K562 (cell line): ENCODE measurements around the gene DKK3. TPM values are rescaled to one million over a fixed set of nuclear protein-coding genes. Genes with fewer than 3 reads are reported as not detected.
A peak's percentile ranks its signal among the peaks of the same experiment; 100 is the strongest.

Source experiments
- ATAC-seq: fragments of 200-7000 bp; cut with Tn5 transposase; 3 replicates; pipeline ENCODE4 v1.9.1; 2020; ENCODE audit warnings: moderate library complexity
- BruUV-seq: library from RNA; stranded (reverse); fragments of 400-500 nt; replicated peaks from 2 replicates; lab custom pipeline; 2021; lab: Mats Ljungman, UMichigan
- CTCF ChIA-PET: fragments of 300-600 bp; formaldehyde crosslinking; extraction: SDS; loops from one replicate; lab custom pipeline; 2021; ENCODE audit warnings: low intra/inter-chr PET ratio; lab: Yijun Ruan, JAX
- POLR2A ChIA-PET: fragments of 300-600, 350-650 bp; sonication (Branson Sonifier 250); formaldehyde crosslinking; extraction: SDS; loops from one replicate; lab custom pipeline; 2021; ENCODE audit warnings: antibody characterized with exemption, inconsistent platforms; lab: Yijun Ruan, JAX
- DNase-seq, 4 experiments: peaks; one replicate each; pipeline versions ENCODE4 v3.0.0 to v3.0.0-alpha.2; 2011 to 2018; ENCODE audit warnings: low spot score in 3 of 4, mixed read lengths in 3 of 4; ENCODE audit errors: extremely low read depth in 1 of 4
- FAIRE-seq: peaks from 2 replicates; lab custom pipeline; 2011; peaks lifted over from hg19 to GRCh38; lab: Jason Lieb, UNC
- H2AFZ ChIP-seq: 2 replicates; pipeline ENCODE4 v1.6.0; 2011; ENCODE audit warnings: low read depth, low read length, control low read depth, inconsistent platforms
- H3K27ac ChIP-seq: fragments of 200-600 bp; 3 replicates; pipeline ENCODE4 v1.8.0; 2011; ENCODE audit warnings: low read depth, mild to moderate bottlenecking, control low read depth, inconsistent platforms, low read length, moderate library complexity, mixed read lengths; ENCODE audit errors: extremely low read depth
- H3K27me3 ChIP-seq, 2 experiments: fragments of 300-600 bp in 1 of 2; 2 replicates in 1 of 2; 3 replicates in 1 of 2; pipeline versions ENCODE4 v1.6.0 to v1.8.0; 2011; ENCODE audit warnings: inconsistent platforms in 2 of 2, low read length in 2 of 2, mild to moderate bottlenecking in 1 of 2, mixed read lengths in 1 of 2, moderate library complexity in 1 of 2; ENCODE audit not compliant: control insufficient read depth in 2 of 2, insufficient read depth in 2 of 2
- H3K36me3 ChIP-seq: fragments of 300-600 bp; 3 replicates; pipeline ENCODE4 v1.8.0; 2011; ENCODE audit warnings: mild to moderate bottlenecking, low read length, inconsistent platforms; ENCODE audit not compliant: control insufficient read depth, insufficient read depth
- H3K4me1 ChIP-seq, 2 experiments: fragments of 200-600 bp in 1 of 2; replicated peaks in 1 of 2; 2 replicates in 1 of 2; 3 replicates in 1 of 2; pipeline versions ENCODE4 v1.5.1 to v1.8.0; 2011; ENCODE audit warnings: inconsistent platforms in 2 of 2, low read length in 2 of 2, mild to moderate bottlenecking in 1 of 2, mixed read lengths in 1 of 2, moderate library complexity in 1 of 2; ENCODE audit not compliant: control insufficient read depth in 2 of 2, insufficient read depth in 2 of 2
- H3K4me2 ChIP-seq: 2 replicates; pipeline ENCODE4 v1.6.1; 2011; ENCODE audit warnings: low read length, control low read depth, inconsistent platforms, mixed read lengths; ENCODE audit not compliant: insufficient read depth
- H3K4me3 ChIP-seq: fragments of 200-600 bp; sonication (generic), shearing (Covaris generic); 2 replicates; pipeline ENCODE4 v1.5.1; 2016; ENCODE audit warnings: control low read depth, inconsistent platforms
- H3K79me2 ChIP-seq: fragments of 200-600 bp; 3 replicates; pipeline ENCODE4 v1.8.0; 2011; ENCODE audit warnings: low read length, inconsistent platforms; ENCODE audit not compliant: control insufficient read depth, insufficient read depth
- H3K9ac ChIP-seq, 2 experiments: 2 replicates each; pipeline versions ENCODE4 v1.6.0 to v1.6.1; 2011; ENCODE audit warnings: low read depth in 2 of 2, low read length in 2 of 2, control low read depth in 1 of 2, inconsistent platforms in 1 of 2, mild to moderate bottlenecking in 1 of 2, mixed read lengths in 1 of 2; ENCODE audit not compliant: insufficient read depth in 1 of 2
- H3K9me1 ChIP-seq: one replicate; pipeline ENCODE4 v1.6.0; 2011; ENCODE audit warnings: inconsistent platforms, mild to moderate bottlenecking, low read length, moderate library complexity; ENCODE audit not compliant: control insufficient read depth, insufficient read depth
- H3K9me3 ChIP-seq: replicated peaks from 2 replicates; pipeline ENCODE4 v1.5.1; 2011; ENCODE audit warnings: low read depth, low read length, inconsistent platforms; ENCODE audit not compliant: control insufficient read depth, insufficient read depth
- H4K20me1 ChIP-seq: replicated peaks from 2 replicates; pipeline ENCODE4 v1.6.1; 2011; ENCODE audit warnings: low read length, inconsistent platforms, mixed read lengths; ENCODE audit not compliant: control insufficient read depth, insufficient read depth
- CBX3 ChIP-seq, 2 experiments: IDR thresholded peaks; 1 replicate in 1 of 2; 2 replicates in 1 of 2; pipeline ENCODE4 v1.6.1; 2012; ENCODE audit warnings: inconsistent platforms in 2 of 2, low read length in 2 of 2, borderline replicate concordance in 1 of 2, control low read depth in 1 of 2
- HSF4 ChIP-seq: fragments of 250-450 bp; sonication (Bioruptor Pico); IDR thresholded peaks from 2 replicates; pipeline ENCODE4 v2.1.2; 2022; ENCODE audit warnings: mild to moderate bottlenecking, moderate library complexity, borderline replicate concordance
- JUN ChIP-seq, 2 experiments: sonication (generic) in 1 of 2; formaldehyde crosslinking in 1 of 2; IDR thresholded peaks; 2 replicates each; pipeline versions ENCODE4 v1.6.1 to v1.8.0; 2012 to 2022; ENCODE audit warnings: borderline replicate concordance in 2 of 2, mild to moderate bottlenecking in 2 of 2, improper control_type of control experiment in 1 of 2, low read depth in 1 of 2, low read length in 1 of 2, missing genetic modification reagents in 1 of 2
- SLC30A9 ChIP-seq: fragments of 250-450 bp; sonication (Bioruptor Pico); IDR thresholded peaks from 2 replicates; pipeline ENCODE4 v1.8.0; 2022; ENCODE audit warnings: mild to moderate bottlenecking, moderate library complexity
- YY1 ChIP-seq, 3 experiments: IDR thresholded peaks; 2 replicates each; pipeline ENCODE4 v1.6.1; 2011; ENCODE audit warnings: low read length in 2 of 3, mild to moderate bottlenecking in 2 of 3, moderate library complexity in 2 of 3, borderline replicate concordance in 1 of 3, control low read depth in 1 of 3, low read depth in 1 of 3; ENCODE audit not compliant: insufficient read depth in 3 of 3, insufficient replicate concordance in 2 of 3, control insufficient read depth in 1 of 3, insufficient read length in 1 of 3; ENCODE audit errors: extremely low read depth in 1 of 3
- WGBS: fragments of 100-300 bp; shearing (Covaris generic); methylation state at CpG from one replicate; pipeline ENCODE4 v1.1.6; 2016; ENCODE audit warnings: low coverage, mixed read lengths; ENCODE audit not compliant: insufficient coverage; ENCODE audit errors: missing lambda C conversion rate; 5-methylcytosine and 5-hydroxymethylcytosine counted together
- in situ Hi-C: fragments of 300-500 bp; cut with MboI; formaldehyde crosslinking; loops from 4 replicates; pipeline ENCODE4 v1.15.0; 2018; ENCODE audit warnings: inconsistent platforms, mixed read lengths
- intact Hi-C: fragments of 100-400 bp; cut with micrococcal nuclease; formaldehyde crosslinking; loops from 2 replicates; pipeline ENCODE4 v1.14.2; 2022
- polyA plus RNA-seq, 8 experiments: library from polyadenylated mRNA; depleted of rRNA in 4 of 8; stranded (reverse) in 5 of 8; unstranded in 3 of 8; fragments of >200 nt; fragmentation: Nextera tagmentation in 2 of 8; fragmentation: Illumina TruSeq in 1 of 8; extraction: Ambion mirVana in 2 of 8; extraction: Trizol in 1 of 8; gene quantifications; 2 replicates each; pipeline versions ENCODE4 v1.2.1 to v1.2.3, GENCODE V29; 2011 to 2014; ENCODE audit warnings: inconsistent platforms in 1 of 8, missing spikeins in 1 of 8
- total RNA-seq, 7 experiments: library from RNA; depleted of rRNA in 6 of 7; stranded (reverse); fragments of >200 nt in 6 of 7; fragmentation: Illumina TruSeq in 2 of 7; extraction: Trizol in 2 of 7; gene quantifications; 2 replicates each; pipeline versions ENCODE4 v1.2.1 to v1.2.3, GENCODE V29; 2011 to 2021; ENCODE audit warnings: low replicate concordance in 1 of 7

The DKK3 gene
- total and polyA plus RNA-seq, 9 of the 15 experiments (the other 6 are each of a cell fraction or from before 2014, with no cell fraction given) = 0.14 to 0.85 (median 0.38) TPM; not detected in 6

DNA sequence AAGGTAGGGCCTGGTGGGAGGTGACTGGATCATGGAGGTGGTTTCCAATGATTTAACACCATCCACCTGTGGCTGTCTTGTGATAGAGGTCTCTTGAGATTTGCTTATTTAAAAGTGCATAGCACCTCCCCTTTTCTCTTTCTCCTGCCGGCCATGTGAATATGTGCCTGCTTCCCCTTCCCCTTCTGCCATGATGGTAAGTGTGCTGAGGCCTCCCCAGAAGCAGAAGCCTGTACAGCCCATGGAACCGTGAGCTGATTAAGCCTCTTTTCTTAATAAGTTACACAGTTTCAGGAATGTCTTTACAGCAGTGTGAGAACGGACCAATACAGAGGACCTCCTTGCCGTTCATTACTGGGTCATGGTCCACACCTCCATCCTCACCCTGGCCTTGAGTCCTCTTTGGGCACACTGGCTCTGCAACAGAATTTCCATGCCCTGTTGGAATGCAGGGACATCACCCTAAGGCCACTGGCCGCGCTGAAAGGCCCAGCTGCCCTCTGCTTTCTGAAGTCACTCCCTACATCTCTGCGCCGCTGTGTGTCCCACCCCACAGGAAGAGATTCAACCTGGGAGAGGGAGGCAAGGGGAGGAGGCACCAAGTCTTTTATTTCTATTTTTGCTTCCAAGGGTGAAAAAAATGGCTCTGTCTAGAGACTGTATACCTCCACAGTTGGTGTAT lies 49.0 kb upstream of the DKK3 start:
- TF ChIP-seq CBX3 (IDR thresholded peaks at IDR 0.05; ENCODE audit: borderline replicate concordance in 1 of 2, low read length in 2 of 2) (peak in 1 of 2 experiments; percentile 75; a peak in 1 of 3 replicates), SLC30A9 (CRISPR knock-in tag) (no peak), HSF4 (CRISPR knock-in tag) (no peak), JUN (IDR thresholded peaks at IDR 0.05; ENCODE audit: borderline replicate concordance, low read depth, low read length) (no peak), JUN (CRISPR knock-in tag; IDR thresholded peaks at IDR 0.05; ENCODE audit: borderline replicate concordance) (no peak), YY1 (IDR thresholded peaks at IDR 0.05; ENCODE audit: borderline replicate concordance in 1 of 3, control insufficient read depth in 1 of 3, extremely low read depth in 1 of 3, insufficient read depth in 3 of 3, insufficient read length in 1 of 3, insufficient replicate concordance in 2 of 3, low read depth in 1 of 3, low read length in 2 of 3) (peak in 1 of 3 experiments; percentile 55)
- no peak overlapping the region for H3K4me2 ChIP-seq
- no peaks in the 10 kb centered on the region for H3K27me3 ChIP-seq
- no peak overlapping the region for H2AFZ ChIP-seq
- no peak for FAIRE-seq
- H3K9me3 ChIP-seq = peaks cover 2% of the 10 kb centered on the region; the same call in 1 of the 2 replicates
- no peak overlapping the region for H3K4me3 ChIP-seq
- H3K9ac ChIP-seq = no peak overlapping the region
- H3K4me1 ChIP-seq = peaks cover 0 to 3% of the 10 kb centered on the region in 2 experiments; a peak in 1 of 5 replicates
- DNase-seq = no peak
- ChIA-PET CTCF (no interaction called here), POLR2A (interaction anchor here (0.9 to 1.2 kb wide), 3 partner anchors 9 to 195 kb away, joined by 3 read pairs; no protein-coding TSS in a partner anchor)
- 43% methylated on average over 6 of the region's 8 CpGs for WGBS
- H3K9me1 ChIP-seq = no peaks in the 10 kb centered on the region
- H3K79me2 ChIP-seq = no peaks in the 10 kb centered on the region
- BruUV-seq = no TSS peak
- H3K36me3 ChIP-seq = no peaks in the 10 kb centered on the region
- no peaks in the 10 kb centered on the region for H4K20me1 ChIP-seq
- no peak for ATAC-seq
- in situ Hi-C loops (no loop called here), intact Hi-C loops (no loop called here)
- no peak overlapping the region for H3K27ac ChIP-seq
